ENCODE data around the gene PRPF18. TPM values are rescaled to one million over a fixed set of nuclear protein-coding genes. Genes with fewer than 3 reads are reported as not detected.

Gene PRPF18
- total RNA-seq, 1 experiment from 2014 or later = 18.9 TPM

GRCh38 chr10:13617116-13617515, 30.4 kb downstream of the PRPF18 start:
- Histone ChIP-seq H3K27ac (no peak overlapping the region), H3K79me2 (ENCODE audit: low read depth) (no peaks in the 10 kb centered on the region), H3K27me3 (ENCODE audit: insufficient read depth, low read depth) (no peaks in the 10 kb centered on the region), H3K4me3 (no peak overlapping the region), H3K4me1 (replicated peaks; ENCODE audit: insufficient read depth) (peaks cover 17% of the 10 kb centered on the region), H3K36me3 (ENCODE audit: low read depth) (no peaks in the 10 kb centered on the region), H3K9me2 (ENCODE audit: insufficient read depth) (no peaks in the 10 kb centered on the region), H3K9me3 (ENCODE audit: insufficient read depth, low read depth) (no peaks in the 10 kb centered on the region), H3F3A (ENCODE audit: insufficient read depth, low read depth) (peaks cover 11% of the 10 kb centered on the region), H4K20me1 (ENCODE audit: insufficient read depth) (no peaks in the 10 kb centered on the region), H2AFZ (no peak overlapping the region), H3K4me2 (no peak overlapping the region)
- ChIA-PET POLR2A (ENCODE audit: unreplicated experiment) (no interaction called here), CTCF (no interaction called here)
- TF ChIP-seq EZH2 (IDR thresholded peaks at IDR 0.05; ENCODE audit: low read depth) (no peak), CTCF (conservative IDR thresholded peaks at IDR 0.05) (no peak)
- no peak for DNase-seq
- BruUV-seq (replicated peaks) = no TSS peak
- intact Hi-C loops (cut with micrococcal nuclease; ENCODE audit: unreplicated experiment) = loop anchor here (10.0 kb wide), 1 partner anchor 88 kb away; no protein-coding TSS in a partner anchor

GRCh38 chr10:13621931-13622330, 35.2 kb downstream of the PRPF18 start:
- Histone ChIP-seq H4K20me1 (ENCODE audit: insufficient read depth) (no peaks in the 10 kb centered on the region), H3K4me1 (replicated peaks; ENCODE audit: insufficient read depth) (no peaks in the 10 kb centered on the region), H3K27me3 (ENCODE audit: insufficient read depth, low read depth) (no peaks in the 10 kb centered on the region), H2AFZ (no peak overlapping the region), H3F3A (ENCODE audit: insufficient read depth, low read depth) (no peaks in the 10 kb centered on the region), H3K9me2 (ENCODE audit: insufficient read depth) (no peaks in the 10 kb centered on the region), H3K27ac (no peak overlapping the region), H3K79me2 (ENCODE audit: low read depth) (no peaks in the 10 kb centered on the region), H3K36me3 (ENCODE audit: low read depth) (no peaks in the 10 kb centered on the region), H3K4me3 (no peak overlapping the region), H3K4me2 (no peak overlapping the region), H3K9me3 (ENCODE audit: insufficient read depth, low read depth) (no peaks in the 10 kb centered on the region)
- intact Hi-C loops (cut with micrococcal nuclease; ENCODE audit: unreplicated experiment) = no loop called here
- DNase-seq = no peak
- no TSS peak for BruUV-seq (replicated peaks)
- TF ChIP-seq EZH2 (IDR thresholded peaks at IDR 0.05; ENCODE audit: low read depth) (no peak), CTCF (conservative IDR thresholded peaks at IDR 0.05) (no peak)
- ChIA-PET POLR2A (ENCODE audit: unreplicated experiment) (no interaction called here), CTCF (no interaction called here)

DNA sequence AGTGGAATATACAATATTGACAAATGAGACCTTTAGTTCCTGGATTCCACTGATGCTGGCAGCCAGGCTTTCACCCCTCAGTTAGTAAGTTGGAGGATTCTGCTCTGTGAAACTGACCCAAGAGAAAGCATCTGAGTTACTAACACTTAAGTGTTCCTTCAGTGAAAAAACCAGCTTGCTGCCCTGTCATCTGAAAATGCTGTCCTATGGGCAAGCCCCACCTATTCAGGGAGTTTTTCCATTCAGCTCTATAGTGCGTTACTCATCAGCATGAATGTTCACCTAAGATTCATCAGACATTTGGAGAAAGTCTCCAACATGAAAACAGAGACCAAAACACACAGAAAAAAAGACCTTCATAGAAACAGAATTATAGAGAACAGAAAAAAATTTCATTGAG, 37.9 kb downstream of the PRPF18 start:
- BruUV-seq (replicated peaks) = no TSS peak
- intact Hi-C loops (cut with micrococcal nuclease; ENCODE audit: unreplicated experiment) = no loop called here
- ChIA-PET CTCF (no interaction called here), POLR2A (ENCODE audit: unreplicated experiment) (no interaction called here)
- Histone ChIP-seq H3K4me3 (no peak overlapping the region), H3K9me3 (ENCODE audit: insufficient read depth, low read depth) (no peaks in the 10 kb centered on the region), H3K27me3 (ENCODE audit: insufficient read depth, low read depth) (no peaks in the 10 kb centered on the region), H2AFZ (no peak overlapping the region), H3F3A (ENCODE audit: insufficient read depth, low read depth) (no peaks in the 10 kb centered on the region), H4K20me1 (ENCODE audit: insufficient read depth) (no peaks in the 10 kb centered on the region), H3K4me1 (replicated peaks; ENCODE audit: insufficient read depth) (peaks cover 10% of the 10 kb centered on the region), H3K79me2 (ENCODE audit: low read depth) (no peaks in the 10 kb centered on the region), H3K9me2 (ENCODE audit: insufficient read depth) (no peaks in the 10 kb centered on the region), H3K4me2 (no peak overlapping the region), H3K27ac (no peak overlapping the region), H3K36me3 (ENCODE audit: low read depth) (no peaks in the 10 kb centered on the region)
- TF ChIP-seq CTCF (conservative IDR thresholded peaks at IDR 0.05) (no peak), EZH2 (IDR thresholded peaks at IDR 0.05; ENCODE audit: low read depth) (no peak)
- no peak for DNase-seq

Measured in PC-9 (cell line).